Osteoblast (primary cell): ENCODE data around the gene CTNNA2. TPM values are rescaled to one million over a fixed set of nuclear protein-coding genes. Genes with fewer than 3 reads are reported as not detected.

ENCODE experiments used
- DNase-seq: peaks from one replicate; pipeline ENCODE4 v3.0.0; 2011; ENCODE audit warnings: low spot score, mixed read lengths; ENCODE audit not compliant: insufficient read length; ENCODE audit errors: missing footprints
- H2AFZ ChIP-seq: 2 replicates; pipeline ENCODE4 v1.6.0; 2011; ENCODE audit warnings: mild to moderate bottlenecking, low read length
- H3K27ac ChIP-seq: 2 replicates; pipeline ENCODE4 v1.5.1; 2011; ENCODE audit warnings: mild to moderate bottlenecking, low read depth, low read length, moderate library complexity
- H3K27me3 ChIP-seq: 2 replicates; pipeline ENCODE4 v1.6.0; 2012; ENCODE audit warnings: mild to moderate bottlenecking, control low read depth, inconsistent platforms, low read length, moderate library complexity; ENCODE audit not compliant: insufficient read depth
- H3K36me3 ChIP-seq: 2 replicates; pipeline ENCODE4 v1.5.1; 2011; ENCODE audit warnings: mild to moderate bottlenecking, low read length, control low read depth, moderate library complexity; ENCODE audit not compliant: insufficient read depth
- H3K4me1 ChIP-seq: 2 replicates; pipeline ENCODE4 v1.5.1; 2011; ENCODE audit warnings: mild to moderate bottlenecking, low read length, control low read depth, moderate library complexity; ENCODE audit not compliant: insufficient read depth
- H3K4me2 ChIP-seq: 2 replicates; pipeline ENCODE4 v1.6.0; 2011; ENCODE audit warnings: mild to moderate bottlenecking, low read length; ENCODE audit not compliant: insufficient read depth
- H3K4me3 ChIP-seq: fragments of 200-600 bp; sonication (generic); 3 replicates; pipeline ENCODE4 v1.5.1; 2012; ENCODE audit warnings: mild to moderate bottlenecking, low read length, inconsistent platforms; ENCODE audit not compliant: insufficient read depth
- H3K79me2 ChIP-seq: 2 replicates; pipeline ENCODE4 v1.6.0; 2012; ENCODE audit warnings: mild to moderate bottlenecking, low read length, control low read depth, inconsistent platforms; ENCODE audit not compliant: insufficient read depth
- H3K9me3 ChIP-seq: 2 replicates; pipeline ENCODE4 v1.5.1; 2011; ENCODE audit warnings: low read depth, low read length, control low read depth
- H4K20me1 ChIP-seq: 2 replicates; pipeline ENCODE4 v1.6.0; 2012; ENCODE audit warnings: mild to moderate bottlenecking, low read length, control low read depth; ENCODE audit not compliant: insufficient read depth
- total RNA-seq: library from RNA; depleted of rRNA; stranded (reverse); fragments of >200 nt; gene quantifications from 2 replicates; pipeline ENCODE4 v1.2.3, GENCODE V29; 2012
- TF ChIP-seq, protein P1 (sequence below): IDR thresholded peaks from 2 replicates; pipeline ENCODE4 v1.5.1; 2011; ENCODE audit warnings: mild to moderate bottlenecking, low read depth, low read length, moderate library complexity; ENCODE audit errors: extremely low read depth

The CTNNA2 gene
- total RNA-seq, 1 donor: not detected

DNA sequence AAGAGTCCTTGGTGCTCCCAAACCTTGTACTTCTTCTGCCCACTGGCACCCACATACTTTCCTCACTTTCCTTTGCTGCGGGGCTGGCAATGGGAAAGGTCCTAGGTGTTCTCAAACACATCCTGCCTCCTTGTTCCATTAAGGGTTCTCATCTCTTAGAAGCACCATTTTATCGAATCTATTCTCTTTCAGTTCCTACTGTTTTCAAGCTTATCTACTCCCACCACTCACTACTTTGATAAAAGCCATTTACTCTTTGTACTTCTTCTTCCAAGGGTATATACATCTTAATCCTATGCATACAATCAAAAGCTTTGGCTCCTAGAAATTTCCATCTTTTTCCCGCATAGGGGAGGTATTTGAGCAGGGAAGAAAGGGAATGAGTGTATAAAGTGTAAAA is 868.8 kb downstream of the CTNNA2 start:
- no peaks in the 10 kb centered on the region for H3K36me3 ChIP-seq
- H3K4me2 ChIP-seq: no peak overlapping the region
- H3K27ac ChIP-seq: no peak overlapping the region
- H3K9me3 ChIP-seq: peaks cover 2% of the 10 kb centered on the region
- no peaks in the 10 kb centered on the region for H3K4me1 ChIP-seq
- TF ChIP-seq, protein P1, sequence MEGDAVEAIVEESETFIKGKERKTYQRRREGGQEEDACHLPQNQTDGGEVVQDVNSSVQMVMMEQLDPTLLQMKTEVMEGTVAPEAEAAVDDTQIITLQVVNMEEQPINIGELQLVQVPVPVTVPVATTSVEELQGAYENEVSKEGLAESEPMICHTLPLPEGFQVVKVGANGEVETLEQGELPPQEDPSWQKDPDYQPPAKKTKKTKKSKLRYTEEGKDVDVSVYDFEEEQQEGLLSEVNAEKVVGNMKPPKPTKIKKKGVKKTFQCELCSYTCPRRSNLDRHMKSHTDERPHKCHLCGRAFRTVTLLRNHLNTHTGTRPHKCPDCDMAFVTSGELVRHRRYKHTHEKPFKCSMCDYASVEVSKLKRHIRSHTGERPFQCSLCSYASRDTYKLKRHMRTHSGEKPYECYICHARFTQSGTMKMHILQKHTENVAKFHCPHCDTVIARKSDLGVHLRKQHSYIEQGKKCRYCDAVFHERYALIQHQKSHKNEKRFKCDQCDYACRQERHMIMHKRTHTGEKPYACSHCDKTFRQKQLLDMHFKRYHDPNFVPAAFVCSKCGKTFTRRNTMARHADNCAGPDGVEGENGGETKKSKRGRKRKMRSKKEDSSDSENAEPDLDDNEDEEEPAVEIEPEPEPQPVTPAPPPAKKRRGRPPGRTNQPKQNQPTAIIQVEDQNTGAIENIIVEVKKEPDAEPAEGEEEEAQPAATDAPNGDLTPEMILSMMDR: no peak
- H3K4me3 ChIP-seq: no peak overlapping the region
- no peaks in the 10 kb centered on the region for H4K20me1 ChIP-seq
- no peaks in the 10 kb centered on the region for H3K27me3 ChIP-seq
- no peak for DNase-seq
- no peaks in the 10 kb centered on the region for H3K79me2 ChIP-seq
- no peak overlapping the region for H2AFZ ChIP-seq

DNA sequence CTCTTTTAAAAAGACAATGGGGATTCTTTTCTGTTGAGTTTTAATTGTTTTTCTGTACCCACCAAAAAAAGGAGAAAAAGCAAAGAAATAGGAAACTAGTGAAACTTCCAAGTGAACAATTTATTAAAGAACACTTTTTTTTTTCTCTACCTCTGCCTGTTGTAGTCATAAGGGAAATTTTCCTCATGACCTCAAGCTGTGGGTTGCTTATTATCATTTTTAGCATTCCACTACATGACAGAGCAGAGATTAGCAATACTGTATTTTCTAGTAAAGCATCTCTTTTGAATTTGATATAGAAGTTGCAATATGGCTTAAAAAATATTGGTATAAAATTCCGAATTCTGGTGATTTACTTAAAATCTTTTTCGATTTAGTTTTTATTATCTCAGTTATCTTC is 879.6 kb downstream of the CTNNA2 start:
- no peak overlapping the region for H3K4me2 ChIP-seq
- TF ChIP-seq, protein P1: no peak
- no peaks in the 10 kb centered on the region for H3K36me3 ChIP-seq
- H4K20me1 ChIP-seq: no peaks in the 10 kb centered on the region
- no peaks in the 10 kb centered on the region for H3K9me3 ChIP-seq
- no peak for DNase-seq
- H3K27me3 ChIP-seq: no peaks in the 10 kb centered on the region
- H3K27ac ChIP-seq: no peak overlapping the region
- no peaks in the 10 kb centered on the region for H3K79me2 ChIP-seq
- H3K4me1 ChIP-seq: no peaks in the 10 kb centered on the region
- no peak overlapping the region for H3K4me3 ChIP-seq
- no peak overlapping the region for H2AFZ ChIP-seq

DNA sequence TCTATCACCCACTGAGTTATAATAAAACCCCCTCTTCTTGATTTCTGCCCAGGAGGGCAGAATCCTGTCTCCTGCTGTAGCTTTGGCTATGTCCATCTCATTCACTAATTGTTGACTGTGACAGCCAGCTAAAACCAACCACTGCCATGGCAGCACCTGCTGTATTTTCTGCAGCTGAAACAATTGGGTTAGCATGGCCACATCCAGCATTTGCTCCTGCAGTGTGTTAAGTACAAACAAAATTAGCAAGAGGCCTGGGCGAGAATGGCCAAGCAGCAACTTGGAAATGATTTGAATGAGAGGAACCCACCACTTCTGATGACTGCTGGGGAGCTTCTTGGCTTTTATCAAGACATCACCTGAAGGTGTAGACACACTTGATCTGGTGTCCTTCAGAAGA is 881.1 kb downstream of the CTNNA2 start:
- Histone ChIP-seq H3K9me3 (no peaks in the 10 kb centered on the region), H3K4me1 (no peaks in the 10 kb centered on the region), H3K4me2 (no peak overlapping the region), H3K27me3 (no peaks in the 10 kb centered on the region), H3K36me3 (no peaks in the 10 kb centered on the region), H4K20me1 (no peaks in the 10 kb centered on the region), H3K27ac (no peak overlapping the region), H2AFZ (no peak overlapping the region), H3K4me3 (no peak overlapping the region), H3K79me2 (no peaks in the 10 kb centered on the region)
- no peak for DNase-seq
- TF ChIP-seq, protein P1: no peak

DNA sequence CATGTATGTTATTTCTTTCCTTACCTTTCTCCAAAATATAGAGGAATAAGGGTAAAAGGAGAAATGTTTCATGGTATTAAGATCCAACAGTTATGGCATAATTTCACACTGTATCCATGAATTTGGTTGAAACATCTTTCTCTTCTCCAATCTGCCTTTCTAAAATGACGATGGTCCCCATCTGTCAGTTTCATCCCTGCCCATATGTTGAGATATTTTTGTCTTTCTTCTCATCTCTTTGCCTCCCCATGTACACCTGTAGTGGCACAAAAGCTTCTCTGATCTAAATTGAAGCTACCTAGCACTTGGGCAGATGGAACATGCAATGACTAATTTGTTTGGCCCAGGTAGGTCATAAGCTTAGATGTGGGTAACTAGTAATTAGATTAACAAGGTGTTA is 882.4 kb downstream of the CTNNA2 start:
- no peaks in the 10 kb centered on the region for H3K27me3 ChIP-seq
- no peaks in the 10 kb centered on the region for H3K4me1 ChIP-seq
- no peaks in the 10 kb centered on the region for H3K36me3 ChIP-seq
- no peak overlapping the region for H3K27ac ChIP-seq
- H3K4me3 ChIP-seq: no peak overlapping the region
- TF ChIP-seq, protein P1: no peak
- H3K4me2 ChIP-seq: no peak overlapping the region
- H4K20me1 ChIP-seq: no peaks in the 10 kb centered on the region
- no peaks in the 10 kb centered on the region for H3K9me3 ChIP-seq
- no peak for DNase-seq
- H2AFZ ChIP-seq: no peak overlapping the region
- H3K79me2 ChIP-seq: no peaks in the 10 kb centered on the region
